ENCODE data around the gene SEMA5B. TPM values are rescaled to one million over a fixed set of nuclear protein-coding genes. Genes with fewer than 3 reads are reported as not detected.

The SEMA5B gene
- total and polyA plus RNA-seq, 7 donors: 0.08 to 1.1 (median 0.43) TPM

DNA sequence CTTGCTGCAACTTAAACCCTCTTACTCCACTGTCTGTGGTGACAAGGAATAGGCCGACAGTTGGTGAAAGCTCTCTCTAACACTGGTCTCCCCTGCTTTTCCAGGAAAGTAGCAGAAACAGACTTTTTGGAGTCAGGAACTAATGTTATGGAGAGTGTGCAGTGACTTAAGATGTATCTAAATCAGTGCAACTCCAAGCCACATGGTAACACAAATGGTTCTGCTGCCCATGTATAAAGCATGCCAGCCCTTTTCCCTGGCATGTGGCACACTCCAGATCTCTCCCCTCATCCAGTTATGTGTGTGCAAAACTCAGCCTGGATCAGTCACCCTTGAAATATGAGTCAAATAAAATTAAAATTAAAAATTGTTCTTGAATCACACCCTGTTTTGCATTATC, 55.4 kb downstream of the SEMA5B start:
- TF ChIP-seq, protein P1, sequence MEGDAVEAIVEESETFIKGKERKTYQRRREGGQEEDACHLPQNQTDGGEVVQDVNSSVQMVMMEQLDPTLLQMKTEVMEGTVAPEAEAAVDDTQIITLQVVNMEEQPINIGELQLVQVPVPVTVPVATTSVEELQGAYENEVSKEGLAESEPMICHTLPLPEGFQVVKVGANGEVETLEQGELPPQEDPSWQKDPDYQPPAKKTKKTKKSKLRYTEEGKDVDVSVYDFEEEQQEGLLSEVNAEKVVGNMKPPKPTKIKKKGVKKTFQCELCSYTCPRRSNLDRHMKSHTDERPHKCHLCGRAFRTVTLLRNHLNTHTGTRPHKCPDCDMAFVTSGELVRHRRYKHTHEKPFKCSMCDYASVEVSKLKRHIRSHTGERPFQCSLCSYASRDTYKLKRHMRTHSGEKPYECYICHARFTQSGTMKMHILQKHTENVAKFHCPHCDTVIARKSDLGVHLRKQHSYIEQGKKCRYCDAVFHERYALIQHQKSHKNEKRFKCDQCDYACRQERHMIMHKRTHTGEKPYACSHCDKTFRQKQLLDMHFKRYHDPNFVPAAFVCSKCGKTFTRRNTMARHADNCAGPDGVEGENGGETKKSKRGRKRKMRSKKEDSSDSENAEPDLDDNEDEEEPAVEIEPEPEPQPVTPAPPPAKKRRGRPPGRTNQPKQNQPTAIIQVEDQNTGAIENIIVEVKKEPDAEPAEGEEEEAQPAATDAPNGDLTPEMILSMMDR (IDR thresholded peaks at IDR 0.05): no peak
- peaks cover 8% of the 10 kb centered on the region for H3K4me1 ChIP-seq
- 85 to 97% (median 96%) methylated on average over 1 of the region's 1 CpG for WGBS, 3 donors
- H3K9me3 ChIP-seq: no peaks in the 10 kb centered on the region
- H3K27me3 ChIP-seq (ENCODE audit: insufficient read depth in 3 of 3, low read length in 2 of 3): peaks cover 0 to 9% (median 0%) of the 10 kb centered on the region in 3 donors
- no peak for DNase-seq
- no peak overlapping the region for H3K27ac ChIP-seq
- intact Hi-C loops (cut with DNase I): no loop called here
- no peak for ATAC-seq
- no peaks in the 10 kb centered on the region for H3K36me3 ChIP-seq (ENCODE audit: insufficient read depth in 1 of 2, low read depth in 1 of 2)
- H3K4me3 ChIP-seq: no peak overlapping the region

DNA sequence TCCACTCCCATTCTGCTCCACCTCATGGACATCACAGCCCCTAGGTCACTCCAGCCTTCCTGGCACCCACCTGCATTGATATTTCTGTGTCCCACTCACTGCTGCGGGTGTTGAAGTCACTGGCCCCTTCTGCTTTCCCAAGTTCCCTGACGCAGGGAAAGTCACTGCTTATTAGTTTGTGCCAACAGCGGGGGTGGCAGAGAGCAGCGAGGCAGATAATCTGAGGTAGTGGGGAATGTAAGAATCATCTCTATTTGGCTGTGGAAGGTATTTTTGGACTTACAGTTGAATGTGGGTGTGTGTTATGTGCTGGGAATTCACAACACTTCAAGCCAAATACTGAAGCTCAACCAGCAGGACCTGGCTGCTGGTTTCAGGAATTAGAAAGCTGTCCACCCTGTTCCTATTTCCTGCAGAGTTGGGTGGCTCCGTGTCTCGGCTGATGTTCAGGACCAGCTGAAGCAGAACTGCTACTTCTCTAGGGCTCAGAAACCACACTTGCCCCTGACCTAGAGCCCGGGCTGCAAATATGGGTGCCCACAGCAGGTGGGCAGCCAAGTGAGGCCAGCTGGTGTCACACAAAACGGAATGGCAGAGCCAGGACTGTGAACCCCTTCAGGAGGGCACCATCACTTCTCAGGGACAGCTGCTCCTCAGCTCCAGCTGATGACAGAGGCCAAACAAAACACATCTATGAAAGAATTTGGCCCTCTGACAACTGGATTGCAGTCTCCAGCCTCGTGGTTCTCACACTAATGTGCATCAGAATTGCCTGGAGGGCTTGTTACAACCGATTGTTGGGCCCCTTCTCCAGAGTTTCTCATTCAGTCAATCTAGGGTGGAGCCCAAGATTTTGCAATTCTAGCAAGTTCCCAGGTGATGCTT, 57.7 kb downstream of the SEMA5B start:
- TF ChIP-seq, protein P1 (IDR thresholded peaks at IDR 0.05): no peak
- peaks cover 6% of the 10 kb centered on the region for H3K4me1 ChIP-seq
- H3K27me3 ChIP-seq (ENCODE audit: insufficient read depth in 3 of 3, low read length in 2 of 3): peaks cover 0 to 9% (median 0%) of the 10 kb centered on the region in 3 donors
- no peak for DNase-seq
- no peak overlapping the region for H3K4me3 ChIP-seq
- WGBS, 3 donors: 10 to 14% (median 14%) methylated on average over 10 of the region's 10 CpGs
- intact Hi-C loops (cut with DNase I): no loop called here
- no peaks in the 10 kb centered on the region for H3K9me3 ChIP-seq
- no peak overlapping the region for H3K27ac ChIP-seq
- peak in 3 of 4 donors; percentile 41 to 60 (median 49) for ATAC-seq
- H3K36me3 ChIP-seq (ENCODE audit: insufficient read depth in 1 of 2, low read depth in 1 of 2): no peaks in the 10 kb centered on the region

DNA sequence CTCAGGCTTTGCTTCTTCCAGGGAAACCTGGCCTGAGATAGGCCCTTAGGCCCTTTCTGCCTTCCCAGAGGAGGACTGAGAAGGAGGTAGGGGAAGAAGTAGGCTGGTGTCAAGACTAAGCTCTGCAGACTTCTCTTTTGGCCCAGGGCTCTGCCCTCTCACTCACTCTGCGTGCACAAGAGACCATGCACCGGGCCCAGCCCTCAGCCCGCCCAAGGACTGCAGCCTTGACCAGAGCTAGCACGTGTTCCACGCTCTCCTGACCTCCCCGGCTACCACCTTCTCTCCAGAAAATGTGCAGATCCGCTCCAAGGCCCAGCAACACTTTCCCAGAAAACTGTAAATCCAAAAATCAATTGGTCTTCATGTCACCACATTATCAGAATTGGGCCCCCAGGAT, 59.8 kb downstream of the SEMA5B start:
- ATAC-seq (no peak), DNase-seq (no peak)
- H3K4me1 ChIP-seq: peaks cover 6% of the 10 kb centered on the region
- no peak overlapping the region for H3K4me3 ChIP-seq
- H3K36me3 ChIP-seq (ENCODE audit: insufficient read depth in 1 of 2, low read depth in 1 of 2): no peaks in the 10 kb centered on the region
- H3K27me3 ChIP-seq (ENCODE audit: insufficient read depth in 3 of 3, low read length in 2 of 3): peaks cover 0 to 9% (median 0%) of the 10 kb centered on the region in 3 donors
- no peak overlapping the region for H3K27ac ChIP-seq
- 97 to 100% (median 97%) methylated on average over 7 of the region's 7 CpGs for WGBS, 3 donors
- intact Hi-C loops (cut with DNase I): no loop called here
- H3K9me3 ChIP-seq: no peaks in the 10 kb centered on the region
- TF ChIP-seq, protein P1 (IDR thresholded peaks at IDR 0.05): no peak

DNA sequence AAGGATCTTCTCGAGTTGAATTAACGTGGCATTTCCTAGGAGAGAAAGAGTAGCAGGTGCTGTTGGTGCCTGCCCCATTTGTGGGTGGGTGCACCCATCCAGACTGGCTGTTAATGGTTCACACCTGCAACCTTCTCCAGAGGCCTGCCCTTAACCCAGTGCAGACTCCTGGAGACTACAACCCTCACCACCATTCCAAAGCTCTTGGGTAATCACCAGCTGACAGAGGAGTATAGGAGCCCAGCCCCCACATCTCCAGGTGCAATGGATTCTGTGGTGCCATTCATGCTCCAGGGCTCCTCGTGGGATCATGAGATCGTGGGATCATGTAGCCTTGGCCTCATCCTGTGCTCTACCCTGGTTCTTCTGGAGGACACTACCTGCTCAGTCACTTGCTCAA, 60.2 kb downstream of the SEMA5B start:
- 86 to 96% (median 88%) methylated on average over 4 of the region's 4 CpGs for WGBS, 3 donors
- peaks cover 0 to 9% (median 0%) of the 10 kb centered on the region in 3 donors for H3K27me3 ChIP-seq (ENCODE audit: insufficient read depth in 3 of 3, low read length in 2 of 3)
- H3K4me3 ChIP-seq: no peak overlapping the region
- H3K4me1 ChIP-seq: peaks cover 6% of the 10 kb centered on the region
- DNase-seq (no peak), ATAC-seq (no peak)
- no peaks in the 10 kb centered on the region for H3K36me3 ChIP-seq (ENCODE audit: insufficient read depth in 1 of 2, low read depth in 1 of 2)
- H3K27ac ChIP-seq: no peak overlapping the region
- TF ChIP-seq, protein P1 (IDR thresholded peaks at IDR 0.05): no peak
- H3K9me3 ChIP-seq: no peaks in the 10 kb centered on the region
- intact Hi-C loops (cut with DNase I): no loop called here

All from psoas muscle (tissue), 8 donors.